OCI-LY7 (cell line): ENCODE results near the gene CALN1.

Experiments used
- CTCF ChIP-seq: fragments of 200-600 bp; sonication (generic); conservative IDR thresholded peaks from 2 replicates; pipeline ENCODE4 v1.5.1; 2014; ENCODE audit warnings: mild to moderate bottlenecking, antibody characterized with exemption, low read length, moderate library complexity, mixed read lengths
- EZH2phosphoT487 ChIP-seq: fragments of 200-600 bp; sonication (generic); IDR thresholded peaks from 2 replicates; pipeline ENCODE4 v1.6.1; 2018; ENCODE audit warnings: low read depth, borderline replicate concordance, mild to moderate bottlenecking, mixed run types, antibody characterized with exemption, low read length, moderate library complexity, mixed read lengths

GRCh38 chr7:71912476-71912875, 499.7 kb downstream of the CALN1 start:
- no peak for TF ChIP-seq EZH2phosphoT487
- TF ChIP-seq CTCF: no peak
